Forelimb muscle (tissue), 1 donor: ENCODE data around the gene SLC35F1. TPM values are rescaled to one million over a fixed set of nuclear protein-coding genes. Genes with fewer than 3 reads are reported as not detected.
"Not testable (repeated sequence)": the region's sequence is repeated elsewhere in the genome, so short reads cannot be mapped to it uniquely, and the experiment has no call there.

Experiments
- DNase-seq: peaks from one replicate; pipeline ENCODE4 v3.0.0-alpha.2; 2013; ENCODE audit warnings: low read depth
- polyA plus RNA-seq: library from polyadenylated mRNA; unstranded; fragments of 120-200 nt; gene quantifications from one replicate; pipeline ENCODE4 v1.2.1, GENCODE V29; 2013; ENCODE audit not compliant: insufficient read length

Gene SLC35F1
- polyA plus RNA-seq, 1 donor, result 1.5 TPM

DNA sequence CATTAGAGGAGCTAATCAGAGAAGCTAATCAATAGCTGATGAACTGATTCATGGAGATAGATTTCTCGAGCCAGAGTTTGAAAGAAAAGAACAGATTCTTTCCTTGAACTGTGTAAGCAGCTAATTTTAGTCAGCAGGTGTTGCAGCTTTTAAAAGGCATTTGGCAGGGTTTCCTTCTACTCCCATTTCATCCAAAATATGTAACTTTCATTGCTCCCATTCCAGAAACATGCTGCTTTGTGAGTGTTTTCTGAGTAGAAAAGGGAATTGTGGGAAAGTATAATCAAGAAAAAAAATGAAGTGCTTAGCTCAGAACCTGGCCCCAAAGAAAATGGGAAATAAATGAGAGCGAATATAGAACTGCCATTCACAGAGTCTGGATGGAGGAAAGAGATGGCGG lies 20.8 kb downstream of the SLC35F1 start:
- DNase-seq, result no peak

GRCh38 chr6:117928833-117929232 lies 21.8 kb downstream of the SLC35F1 start:
- DNase-seq, result no peak

DNA sequence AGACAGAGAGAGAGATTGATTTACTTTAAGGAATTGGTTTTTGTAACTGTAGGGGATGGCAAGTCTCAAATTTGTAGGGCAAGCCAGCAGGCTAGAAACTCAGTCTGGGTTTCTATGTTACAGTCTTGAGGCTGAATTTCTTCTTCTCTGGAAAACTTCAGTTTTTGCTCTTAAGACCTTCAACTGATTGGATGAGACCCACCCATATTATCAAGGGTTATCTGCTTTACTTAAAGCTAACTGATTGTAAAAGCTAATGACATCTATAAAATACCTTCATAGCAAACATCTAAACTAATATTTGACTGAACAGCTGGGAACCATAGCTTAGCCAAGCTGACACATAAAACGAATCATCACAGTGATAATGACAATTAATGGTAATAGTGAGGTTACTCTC lies 22.4 kb downstream of the SLC35F1 start:
- DNase-seq, result no peak

- no peak for DNase-seq
These were observed 23.6 kb downstream of the SLC35F1 start for GRCh38 chr6:117930645-117931044.

GRCh38 chr6:117932001-117932400 lies 24.9 kb downstream of the SLC35F1 start:
- DNase-seq, result no peak

DNA sequence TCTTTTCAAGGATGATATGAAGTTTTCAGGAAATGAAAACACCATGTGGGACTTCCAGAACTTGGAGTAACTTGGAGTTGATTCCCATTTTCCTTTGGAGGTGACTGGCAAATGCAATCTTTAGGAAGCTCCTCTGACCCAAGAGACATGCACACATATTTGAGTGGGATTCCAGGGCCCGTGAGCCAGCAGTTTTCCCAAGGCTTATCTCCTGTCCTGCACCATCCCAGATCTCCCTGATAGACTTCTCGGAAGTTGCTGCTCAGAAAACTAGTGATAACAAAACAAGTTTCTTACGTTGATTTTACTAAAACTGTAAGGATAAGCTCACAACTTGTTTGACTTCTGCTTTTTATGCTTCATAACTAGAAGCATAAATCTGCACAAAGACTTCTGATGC lies 25.6 kb downstream of the SLC35F1 start:
- DNase-seq, result no peak

- DNase-seq, result no peak
These were observed 26.4 kb downstream of the SLC35F1 start for GRCh38 chr6:117933471-117933870.

GRCh38 chr6:117938311-117938995 lies 31.4 kb downstream of the SLC35F1 start:
- DNase-seq, result no peak

GRCh38 chr6:117947234-117947633 lies 40.2 kb downstream of the SLC35F1 start:
- DNase-seq, result no peak

DNA sequence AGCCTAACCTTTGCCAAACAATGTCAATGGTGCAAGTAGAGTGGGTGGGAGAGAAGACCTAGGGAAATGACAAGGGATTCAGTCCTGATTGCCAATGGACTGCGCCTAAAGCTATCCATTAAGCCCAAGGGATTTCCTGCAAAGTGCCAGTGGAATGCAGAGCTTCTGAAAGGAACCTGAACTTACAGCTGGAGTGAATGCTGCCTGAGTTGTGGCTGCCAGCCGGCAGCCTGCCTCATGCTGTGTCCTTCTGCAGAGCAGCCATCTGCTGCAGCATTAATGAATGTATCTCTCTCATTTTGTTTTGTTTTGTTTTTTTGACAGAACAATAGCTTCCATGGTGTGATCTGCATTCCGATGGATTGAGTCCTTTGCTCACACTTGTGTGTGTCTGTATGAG lies 44.7 kb downstream of the SLC35F1 start:
- no peak for DNase-seq

GRCh38 chr6:117955684-117956256 lies 48.7 kb downstream of the SLC35F1 start:
- no peak for DNase-seq

DNA sequence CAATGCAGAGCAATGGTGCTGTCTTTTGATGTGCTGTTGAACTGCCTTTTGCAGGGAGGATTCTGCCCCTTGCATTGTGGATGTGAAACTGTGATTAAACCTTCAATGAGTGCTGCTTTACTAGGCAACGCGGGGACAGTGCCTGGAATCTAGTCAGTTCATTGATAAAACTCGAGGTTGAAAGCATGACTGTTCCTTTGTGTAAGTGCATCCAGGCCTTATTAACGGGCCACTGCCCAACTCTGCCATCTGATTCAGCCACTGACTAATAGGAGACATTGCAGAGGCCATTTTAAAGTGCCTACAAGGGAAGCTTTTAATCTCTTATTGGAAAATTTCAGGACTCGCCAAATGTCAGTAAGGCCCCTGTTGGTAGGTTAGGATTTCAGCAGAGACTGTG lies 49.3 kb downstream of the SLC35F1 start:
- DNase-seq, result no peak

- DNase-seq, result no peak
These were observed 51.5 kb downstream of the SLC35F1 start for GRCh38 chr6:117958536-117958935.

DNA sequence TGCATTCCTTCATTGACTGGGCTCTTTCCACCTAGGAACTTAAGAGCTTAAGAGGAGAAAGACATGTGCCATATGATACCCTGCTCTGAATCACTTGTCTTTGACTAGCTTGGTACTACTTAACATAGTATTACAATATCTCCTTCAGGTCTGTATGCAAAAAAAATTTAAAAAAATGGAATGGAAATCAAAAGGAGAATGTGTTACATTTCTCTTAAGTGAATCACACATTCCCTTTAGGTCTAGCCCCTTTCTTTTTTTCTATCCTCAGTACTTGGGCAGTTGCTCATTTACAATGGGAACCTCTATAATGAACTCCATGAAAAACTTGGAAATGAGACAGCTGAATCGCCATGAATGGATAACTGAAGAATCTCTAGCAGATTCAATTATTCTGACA lies 53.8 kb downstream of the SLC35F1 start:
- no peak for DNase-seq

GRCh38 chr6:117961301-117961700 lies 54.2 kb downstream of the SLC35F1 start:
- DNase-seq, result no peak

GRCh38 chr6:117965763-117966162 lies 58.7 kb downstream of the SLC35F1 start:
- DNase-seq, result not testable (repeated sequence)

DNA sequence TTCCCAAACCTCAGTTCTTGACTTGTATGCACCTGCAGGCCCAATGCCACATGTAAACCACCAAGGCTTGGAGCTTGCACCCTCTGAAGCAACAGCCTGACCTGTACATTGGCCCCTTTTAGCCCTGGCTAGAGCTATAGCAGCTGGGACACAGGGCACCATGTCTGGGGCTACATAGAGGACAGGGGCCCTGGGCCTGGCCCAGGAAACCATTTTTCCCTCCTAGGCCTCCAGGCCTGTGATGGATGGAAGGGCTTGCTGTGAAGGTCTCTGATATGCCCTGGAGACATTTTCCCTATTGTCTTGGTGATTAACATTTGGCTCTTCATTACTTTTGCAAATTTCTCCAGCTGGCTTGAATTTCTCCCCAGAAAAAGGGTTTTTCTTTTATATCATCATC lies 64.6 kb downstream of the SLC35F1 start:
- no peak for DNase-seq

DNA sequence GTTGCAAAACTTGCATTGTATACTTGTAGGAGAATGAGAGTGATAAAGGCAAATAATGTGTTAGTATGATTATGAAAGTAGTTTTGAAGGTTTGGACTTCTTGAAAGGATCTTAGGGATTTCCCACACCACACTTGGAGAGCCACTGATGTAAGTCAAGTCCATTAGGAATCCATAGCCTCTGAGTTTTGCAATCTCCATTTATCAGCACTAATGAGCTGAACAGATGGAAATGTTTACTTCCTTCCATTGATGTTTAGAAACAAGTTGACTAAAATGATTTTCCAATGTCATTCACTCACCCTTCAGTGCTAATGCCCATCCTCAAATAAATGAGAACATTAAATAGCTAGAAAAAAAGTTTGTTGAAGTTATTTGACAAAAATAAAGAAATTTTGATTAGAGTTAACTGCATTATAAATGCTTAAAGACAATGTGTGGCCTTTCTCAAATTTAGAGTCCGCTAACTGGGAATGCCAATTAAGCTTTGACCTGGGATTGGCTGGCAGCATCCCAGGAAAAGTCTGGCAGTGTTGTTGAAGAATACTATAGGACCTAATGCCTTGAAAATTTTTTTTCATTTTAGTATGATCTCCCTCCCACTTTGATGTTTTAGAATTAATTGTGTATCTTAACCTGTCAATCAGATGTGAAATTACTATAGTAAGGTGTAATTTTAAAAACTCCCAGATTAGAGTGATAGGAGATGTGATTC lies 68.0 kb downstream of the SLC35F1 start:
- DNase-seq, result no peak

- DNase-seq, result no peak
These were observed 69.1 kb downstream of the SLC35F1 start for GRCh38 chr6:117976030-117976651.

- DNase-seq, result no peak
These were observed 78.9 kb downstream of the SLC35F1 start for GRCh38 chr6:117985916-117986315.

DNA sequence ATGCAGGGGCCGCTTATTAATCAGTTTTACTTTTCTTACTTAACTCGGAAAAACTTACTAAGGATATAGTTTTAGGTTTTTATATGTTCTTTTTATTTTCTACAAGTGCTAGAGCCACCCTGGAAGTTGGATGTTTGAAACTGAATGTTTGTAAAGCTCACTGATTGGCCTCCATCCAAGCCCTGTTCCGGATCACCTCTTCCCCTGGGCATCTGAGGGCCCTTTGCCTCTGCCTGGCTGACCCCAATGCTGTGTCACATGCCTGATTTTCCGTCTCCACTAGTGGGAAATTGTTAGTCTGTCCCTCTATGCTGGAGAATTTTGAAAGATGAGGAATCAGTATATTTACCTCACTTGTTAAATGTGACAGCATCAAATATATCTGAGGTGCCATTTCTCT lies 79.3 kb downstream of the SLC35F1 start:
- DNase-seq, result no peak

- no peak for DNase-seq
These were observed 82.0 kb downstream of the SLC35F1 start for GRCh38 chr6:117989086-117989485.

GRCh38 chr6:117990151-117990550 lies 83.1 kb downstream of the SLC35F1 start:
- DNase-seq, result no peak
